A172 (cell line): Measurements from ENCODE around the gene FRZB. TPM values are rescaled to one million over a fixed set of nuclear protein-coding genes. Genes with fewer than 3 reads are reported as not detected.

ENCODE experiments used
- DNase-seq: peaks from one replicate; pipeline ENCODE4 v3.0.0-alpha.2; 2015; ENCODE audit warnings: low spot score
- total RNA-seq: library from RNA; depleted of rRNA; stranded (reverse); fragments of >200 nt; shearing (Covaris generic); gene quantifications from 2 replicates; pipeline ENCODE4 v1.2.3, GENCODE V29; 2014; rRNA removed

The FRZB gene
- total RNA-seq, 1 experiment from 2014 or later = 0.74 TPM

GRCh38 chr2:182798736-182799135, 67.7 kb downstream of the FRZB start:
- no peak for DNase-seq

GRCh38 chr2:182792441-182792840, 74.0 kb downstream of the FRZB start:
- DNase-seq = no peak

GRCh38 chr2:182784777-182785176, 81.7 kb downstream of the FRZB start:
- peak; percentile 48 for DNase-seq

- DNase-seq = no peak
Measured at GRCh38 chr2:182784058-182784706, 82.3 kb downstream of the FRZB start.

Other genes with a start within 250 kb of the FRZB start
- gene DNAJC10, start 150.4 kb downstream of the FRZB start, total RNA-seq = 131 and 152 TPM in 2 replicates
- 186 and 213 TPM in 2 replicates for gene NCKAP1, start 171.8 kb upstream of the FRZB start, total RNA-seq
- 2.5 and 3.2 TPM in 2 replicates for gene DUSP19, start 212.1 kb upstream of the FRZB start, total RNA-seq